Activated T-helper 17 cell treated with anti-CD3 and anti-CD28 coated beads, Interleukin-2, amount 50 U/mL, for 72 hours (primary cell): ENCODE measurements around the gene DTX3L. TPM values are rescaled to one million over a fixed set of nuclear protein-coding genes. Genes with fewer than 3 reads are reported as not detected.

Source experiments
- ATAC-seq: fragments of 150-1000 bp; cut with Tn5 transposase; replicated peaks from 2 replicates; pipeline ENCODE4 v1.10.0; 2021; ENCODE audit warnings: mild to moderate bottlenecking, moderate library complexity
- H3K27ac Mint-ChIP-seq: one replicate; pipeline ENCODE4 v1.8.0; 2022; ENCODE audit warnings: mixed read lengths
- H3K27me3 Mint-ChIP-seq: one replicate; pipeline ENCODE4 v1.8.0; 2022; ENCODE audit warnings: mixed read lengths
- H3K36me3 Mint-ChIP-seq: one replicate; pipeline ENCODE4 v1.8.0; 2022; ENCODE audit warnings: low read depth, mild to moderate bottlenecking, mixed read lengths
- H3K4me1 Mint-ChIP-seq: one replicate; pipeline ENCODE4 v1.8.0; 2022; ENCODE audit warnings: mixed read lengths
- H3K4me3 Mint-ChIP-seq: one replicate; pipeline ENCODE4 v1.8.0; 2022; ENCODE audit warnings: mild to moderate bottlenecking, mixed read lengths
- H3K9me3 Mint-ChIP-seq: one replicate; pipeline ENCODE4 v1.8.0; 2022; ENCODE audit warnings: mixed read lengths
- total RNA-seq, 2 donors: library from RNA; stranded (reverse); gene quantifications; one replicate each; pipeline ENCODE4 v1.2.3, GENCODE V29; 2022

The DTX3L gene
- total RNA-seq, 2 donors from 2014 or later = 26.0 to 44.0 TPM

GRCh38 chr3:122577409-122578031 is 13.4 kb downstream of the DTX3L start, which contains the start of gene PARP15:
TSS of gene PARP15 (plus strand) at chr3:122577650. CDS start at chr3:122577668, 18 bp downstream.
- ATAC-seq = no peak
- Mint-ChIP-seq H3K27me3 (no peaks in the 10 kb centered on the region), H3K9me3 (peaks cover 8% of the 10 kb centered on the region), H3K27ac (peak within 1 kb of the TSS; percentile 95), H3K4me3 (peak within 1 kb of the TSS; percentile 93), H3K4me1 (peaks cover 30% of the 10 kb centered on the region), H3K36me3 (peaks cover 30% of the 10 kb centered on the region)

GRCh38 chr3:122578069-122578740 is 14.1 kb downstream of the DTX3L start:
- no peaks in the 10 kb centered on the region for H3K27me3 Mint-ChIP-seq
- peaks cover 29% of the 10 kb centered on the region for H3K36me3 Mint-ChIP-seq
- H3K27ac Mint-ChIP-seq = peak overlapping the region; percentile 95
- H3K4me1 Mint-ChIP-seq = peaks cover 25% of the 10 kb centered on the region
- H3K9me3 Mint-ChIP-seq = peaks cover 10% of the 10 kb centered on the region
- ATAC-seq = no peak
- peak overlapping the region; percentile 93 for H3K4me3 Mint-ChIP-seq

- H3K4me3 Mint-ChIP-seq = no peak overlapping the region
- no peak overlapping the region for H3K27ac Mint-ChIP-seq
- no peaks in the 10 kb centered on the region for H3K27me3 Mint-ChIP-seq
- H3K9me3 Mint-ChIP-seq = peaks cover 10% of the 10 kb centered on the region
- H3K36me3 Mint-ChIP-seq = peaks cover 24% of the 10 kb centered on the region
- ATAC-seq = no peak
- peaks cover 26% of the 10 kb centered on the region for H3K4me1 Mint-ChIP-seq
Measured at GRCh38 chr3:122580470-122580869, 16.3 kb downstream of the DTX3L start.

GRCh38 chr3:122581622-122582021 is 17.5 kb downstream of the DTX3L start:
- Mint-ChIP-seq H3K27ac (no peak overlapping the region), H3K27me3 (no peaks in the 10 kb centered on the region), H3K9me3 (peaks cover 10% of the 10 kb centered on the region), H3K4me3 (no peak overlapping the region), H3K4me1 (peaks cover 25% of the 10 kb centered on the region), H3K36me3 (peaks cover 24% of the 10 kb centered on the region)
- no peak for ATAC-seq

- Mint-ChIP-seq H3K4me1 (peaks cover 30% of the 10 kb centered on the region), H3K27me3 (no peaks in the 10 kb centered on the region), H3K36me3 (peaks cover 24% of the 10 kb centered on the region), H3K27ac (no peak overlapping the region), H3K9me3 (peaks cover 10% of the 10 kb centered on the region), H3K4me3 (no peak overlapping the region)
- no peak for ATAC-seq
Measured at GRCh38 chr3:122582390-122582789, 18.3 kb downstream of the DTX3L start.

GRCh38 chr3:122586098-122586497 is 22.0 kb downstream of the DTX3L start:
- peak overlapping the region; percentile 15 for H3K27ac Mint-ChIP-seq
- peaks cover 9% of the 10 kb centered on the region for H3K9me3 Mint-ChIP-seq
- H3K4me3 Mint-ChIP-seq = no peak overlapping the region
- H3K27me3 Mint-ChIP-seq = no peaks in the 10 kb centered on the region
- H3K36me3 Mint-ChIP-seq = peaks cover 24% of the 10 kb centered on the region
- ATAC-seq = peak; percentile 46
- H3K4me1 Mint-ChIP-seq = peaks cover 26% of the 10 kb centered on the region

GRCh38 chr3:122586773-122587485 is 22.8 kb downstream of the DTX3L start:
- Mint-ChIP-seq H3K4me1 (peaks cover 23% of the 10 kb centered on the region), H3K27ac (peak overlapping the region; percentile 15)

GRCh38 chr3:122587572-122587971 is 23.4 kb downstream of the DTX3L start:
- peaks cover under 1% of the 10 kb centered on the region for H3K9me3 Mint-ChIP-seq
- peaks cover 23% of the 10 kb centered on the region for H3K4me1 Mint-ChIP-seq
- H3K4me3 Mint-ChIP-seq = no peak overlapping the region
- no peak overlapping the region for H3K27ac Mint-ChIP-seq
- peaks cover 19% of the 10 kb centered on the region for H3K36me3 Mint-ChIP-seq
- ATAC-seq = no peak
- no peaks in the 10 kb centered on the region for H3K27me3 Mint-ChIP-seq

More at GRCh38 chr3:122586773-122587485, 22.8 kb downstream of the DTX3L start:
- peak overlapping the region; percentile 13 for H3K4me3 Mint-ChIP-seq
- peaks cover 24% of the 10 kb centered on the region for H3K36me3 Mint-ChIP-seq
- no peaks in the 10 kb centered on the region for H3K27me3 Mint-ChIP-seq
- H3K9me3 Mint-ChIP-seq = peaks cover 5% of the 10 kb centered on the region
- peak; percentile 70 for ATAC-seq

- ATAC-seq = peak; percentile 29
- Mint-ChIP-seq H3K27me3 (no peaks in the 10 kb centered on the region), H3K27ac (no peak overlapping the region), H3K9me3 (no peaks in the 10 kb centered on the region), H3K4me1 (peaks cover 19% of the 10 kb centered on the region), H3K36me3 (peaks cover 5% of the 10 kb centered on the region), H3K4me3 (no peak overlapping the region)
Measured at GRCh38 chr3:122589297-122589696, 25.2 kb downstream of the DTX3L start.

- no peak overlapping the region for H3K27ac Mint-ChIP-seq
- H3K36me3 Mint-ChIP-seq = no peaks in the 10 kb centered on the region
- no peak overlapping the region for H3K4me3 Mint-ChIP-seq
- no peaks in the 10 kb centered on the region for H3K27me3 Mint-ChIP-seq
- peaks cover 20% of the 10 kb centered on the region for H3K4me1 Mint-ChIP-seq
- no peaks in the 10 kb centered on the region for H3K9me3 Mint-ChIP-seq
- ATAC-seq = no peak
Measured at GRCh38 chr3:122590610-122591009, 26.5 kb downstream of the DTX3L start.

- no peak overlapping the region for H3K4me3 Mint-ChIP-seq
- H3K27ac Mint-ChIP-seq = no peak overlapping the region
- H3K36me3 Mint-ChIP-seq = peaks cover 4% of the 10 kb centered on the region
- peaks cover 9% of the 10 kb centered on the region for H3K4me1 Mint-ChIP-seq
- ATAC-seq = no peak
- H3K9me3 Mint-ChIP-seq = no peaks in the 10 kb centered on the region
- no peaks in the 10 kb centered on the region for H3K27me3 Mint-ChIP-seq
Measured at GRCh38 chr3:122594025-122594424, 29.9 kb downstream of the DTX3L start.

GRCh38 chr3:122598151-122598550 is 34.0 kb downstream of the DTX3L start:
- H3K36me3 Mint-ChIP-seq = peaks cover 4% of the 10 kb centered on the region
- H3K27me3 Mint-ChIP-seq = no peaks in the 10 kb centered on the region
- H3K4me1 Mint-ChIP-seq = peaks cover 8% of the 10 kb centered on the region
- no peak overlapping the region for H3K4me3 Mint-ChIP-seq
- no peak overlapping the region for H3K27ac Mint-ChIP-seq
- H3K9me3 Mint-ChIP-seq = no peaks in the 10 kb centered on the region
- no peak for ATAC-seq

- H3K4me3 Mint-ChIP-seq = no peak overlapping the region
- no peak overlapping the region for H3K27ac Mint-ChIP-seq
- H3K9me3 Mint-ChIP-seq = no peaks in the 10 kb centered on the region
- H3K4me1 Mint-ChIP-seq = peaks cover 8% of the 10 kb centered on the region
- ATAC-seq = no peak
- H3K27me3 Mint-ChIP-seq = no peaks in the 10 kb centered on the region
- peaks cover 4% of the 10 kb centered on the region for H3K36me3 Mint-ChIP-seq
Measured at GRCh38 chr3:122598556-122598955, 34.4 kb downstream of the DTX3L start.

GRCh38 chr3:122602011-122602710 is 38.0 kb downstream of the DTX3L start:
- H3K4me1 Mint-ChIP-seq = peaks cover 4% of the 10 kb centered on the region
- H3K27ac Mint-ChIP-seq = no peak overlapping the region
- no peaks in the 10 kb centered on the region for H3K36me3 Mint-ChIP-seq
- H3K27me3 Mint-ChIP-seq = no peaks in the 10 kb centered on the region
- no peak for ATAC-seq
- no peak overlapping the region for H3K4me3 Mint-ChIP-seq
- no peaks in the 10 kb centered on the region for H3K9me3 Mint-ChIP-seq
